Activated naive CD4-positive, alpha-beta T cell treated with anti-CD3 and anti-CD28 coated beads for 36 hours (primary cell): ENCODE data around the gene CISTR. TPM values are rescaled to one million over a fixed set of nuclear protein-coding genes. Genes with fewer than 3 reads are reported as not detected.

Source experiments
- CTCF ChIA-PET: fragments of 350-600 bp; sonication (Branson Sonifier 250); formaldehyde crosslinking; loops from one replicate; lab custom pipeline; 2021; ENCODE audit warnings: antibody characterized with exemption; lab: Charles Lee
- DNase-seq: peaks from one replicate; pipeline ENCODE4 v3.0.0-alpha.2; 2020
- H3K27ac Mint-ChIP-seq: one replicate; pipeline ENCODE4 v1.8.0; 2021; ENCODE audit warnings: mild to moderate bottlenecking, mixed read lengths
- H3K27me3 Mint-ChIP-seq: one replicate; pipeline ENCODE4 v1.8.0; 2021; ENCODE audit warnings: low read depth, mixed read lengths
- H3K36me3 Mint-ChIP-seq: one replicate; pipeline ENCODE4 v1.8.0; 2021; ENCODE audit warnings: low read depth, mixed read lengths
- H3K4me1 Mint-ChIP-seq: one replicate; pipeline ENCODE4 v1.8.0; 2021; ENCODE audit warnings: low read depth, mixed read lengths
- H3K4me3 Mint-ChIP-seq: one replicate; pipeline ENCODE4 v1.8.0; 2021; ENCODE audit warnings: mild to moderate bottlenecking, moderate library complexity, mixed read lengths
- H3K9me3 Mint-ChIP-seq: one replicate; pipeline ENCODE4 v1.8.0; 2021; ENCODE audit warnings: mixed read lengths
- intact Hi-C: fragments of 100-400 bp; cut with micrococcal nuclease; formaldehyde crosslinking; loops from one replicate; pipeline ENCODE4 v1.15.1; 2023
- total RNA-seq, 2 experiments: library from RNA; stranded (reverse); gene quantifications; one replicate each; pipeline ENCODE4 v1.2.3, GENCODE V29; 2021

The CISTR gene
- total RNA-seq, 2 experiments from 2014 or later, result not detected

DNA sequence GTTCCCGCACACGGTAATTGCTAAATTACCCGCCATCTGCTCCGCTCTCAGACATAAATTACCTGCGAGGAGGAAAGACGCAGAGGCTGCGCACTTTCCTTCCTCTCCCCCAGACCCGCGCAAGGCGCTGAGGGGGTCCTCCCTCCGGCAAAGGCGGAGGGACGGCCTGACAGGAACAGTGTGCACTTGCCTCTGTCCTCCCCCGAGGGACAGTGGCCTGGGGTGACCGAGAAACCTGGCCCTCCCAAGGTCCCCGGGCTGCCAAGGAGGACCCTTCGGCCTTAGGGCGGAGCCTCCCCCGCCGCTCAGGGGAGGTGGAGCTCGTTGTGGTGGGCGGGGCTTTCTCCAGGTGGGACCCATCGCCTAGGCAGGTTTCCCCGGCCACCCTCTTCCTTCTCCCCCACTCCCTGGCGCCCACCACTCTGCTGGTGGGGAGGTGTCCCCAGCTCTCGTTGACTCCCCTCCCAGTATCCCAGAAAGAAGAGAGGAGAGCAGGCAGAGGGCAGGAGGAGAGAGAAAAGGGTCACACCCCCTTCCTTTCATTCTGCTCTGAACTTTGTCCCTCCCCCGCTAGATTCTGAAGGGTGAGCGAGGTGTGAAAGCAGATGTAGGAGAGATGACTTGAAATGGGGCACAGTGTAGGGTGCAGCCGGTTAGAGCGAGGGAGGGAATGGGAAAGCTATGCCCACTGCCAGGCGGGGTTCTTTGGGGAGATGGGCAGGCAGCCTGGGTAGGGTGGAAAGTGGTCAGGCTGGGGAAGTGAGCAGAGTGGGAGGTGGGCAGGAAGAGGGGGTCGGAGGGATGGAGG is 13.2 kb downstream of the CISTR start:
- Mint-ChIP-seq H3K4me3 (peak overlapping the region; percentile 49), H3K27ac (no peak overlapping the region), H3K4me1 (peaks cover 19% of the 10 kb centered on the region), H3K9me3 (no peaks in the 10 kb centered on the region), H3K27me3 (peaks cover 15% of the 10 kb centered on the region), H3K36me3 (no peaks in the 10 kb centered on the region)
- intact Hi-C loops, result no loop called here
- CTCF ChIA-PET, result interaction anchor here (0.9 to 2.6 kb wide), 7 partner anchors 8 to 125 kb away, joined by 3 to 16 read pairs (median 3); no protein-coding TSS in a partner anchor
- DNase-seq, result peak; percentile 52

GRCh38 chr12:53737951-53738405 is 13.8 kb downstream of the CISTR start:
- no peak overlapping the region for H3K4me3 Mint-ChIP-seq
- DNase-seq, result no peak
- CTCF ChIA-PET, result interaction anchor here (0.9 to 13.6 kb wide), 5 partner anchors 7 to 125 kb away, joined by 3 to 231 read pairs (median 3); no protein-coding TSS in a partner anchor
- no peak overlapping the region for H3K27ac Mint-ChIP-seq
- H3K9me3 Mint-ChIP-seq, result no peaks in the 10 kb centered on the region
- intact Hi-C loops, result no loop called here
- H3K36me3 Mint-ChIP-seq, result no peaks in the 10 kb centered on the region
- H3K27me3 Mint-ChIP-seq, result peaks cover 12% of the 10 kb centered on the region
- peaks cover 20% of the 10 kb centered on the region for H3K4me1 Mint-ChIP-seq

GRCh38 chr12:53737093-53737808 is 14.5 kb downstream of the CISTR start:
- H3K4me3 Mint-ChIP-seq, result no peak overlapping the region
- H3K4me1 Mint-ChIP-seq, result peaks cover 20% of the 10 kb centered on the region
- no peaks in the 10 kb centered on the region for H3K9me3 Mint-ChIP-seq
- H3K27ac Mint-ChIP-seq, result no peak overlapping the region
- peaks cover 9% of the 10 kb centered on the region for H3K27me3 Mint-ChIP-seq
- no peaks in the 10 kb centered on the region for H3K36me3 Mint-ChIP-seq
- DNase-seq, result no peak
- intact Hi-C loops, result no loop called here
- CTCF ChIA-PET, result interaction anchor here (0.6 to 13.6 kb wide), 5 partner anchors 8 to 44 kb away, joined by 3 to 231 read pairs (median 3); no protein-coding TSS in a partner anchor

- peaks cover 20% of the 10 kb centered on the region for H3K4me1 Mint-ChIP-seq
- peaks cover 9% of the 10 kb centered on the region for H3K27me3 Mint-ChIP-seq
- CTCF ChIA-PET, result interaction anchor here (1.0 to 13.6 kb wide), 4 partner anchors 8 to 61 kb away, joined by 3 to 231 read pairs (median 4); partner anchors contain the start of gene ATP5MC2
- DNase-seq, result no peak
- H3K4me3 Mint-ChIP-seq, result no peak overlapping the region
- H3K9me3 Mint-ChIP-seq, result no peaks in the 10 kb centered on the region
- intact Hi-C loops, result no loop called here
- no peak overlapping the region for H3K27ac Mint-ChIP-seq
- H3K36me3 Mint-ChIP-seq, result no peaks in the 10 kb centered on the region
These were observed 15.2 kb downstream of the CISTR start for GRCh38 chr12:53736592-53736991.

DNA sequence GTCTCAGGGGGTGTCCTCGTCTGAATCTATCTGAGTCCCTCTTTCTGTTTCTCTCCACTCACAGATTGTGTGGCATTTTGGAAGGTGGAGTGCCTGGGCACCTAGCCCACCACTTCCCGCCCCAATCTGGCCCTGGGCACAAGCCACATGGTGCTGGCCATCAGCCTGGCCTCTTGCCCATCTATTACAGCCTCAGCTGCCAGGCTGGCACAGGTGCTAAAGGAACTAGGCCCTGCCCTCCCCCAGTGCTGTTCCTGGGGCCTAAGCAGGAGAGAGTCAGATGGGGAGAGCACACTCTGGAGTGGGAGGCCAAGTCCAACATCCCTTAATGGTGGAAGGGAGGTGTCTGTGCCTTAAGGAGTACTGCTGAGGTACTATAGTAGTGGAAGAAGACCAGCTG is 16.2 kb downstream of the CISTR start:
- Mint-ChIP-seq H3K27me3 (peaks cover 9% of the 10 kb centered on the region), H3K4me3 (no peak overlapping the region), H3K4me1 (peaks cover 20% of the 10 kb centered on the region), H3K9me3 (no peaks in the 10 kb centered on the region), H3K27ac (no peak overlapping the region), H3K36me3 (no peaks in the 10 kb centered on the region)
- intact Hi-C loops, result no loop called here
- CTCF ChIA-PET, result interaction anchor here (1.3 to 13.6 kb wide), 4 partner anchors 9 to 60 kb away, joined by 3 to 231 read pairs (median 8); partner anchors contain the start of gene ATP5MC2
- no peak for DNase-seq

DNA sequence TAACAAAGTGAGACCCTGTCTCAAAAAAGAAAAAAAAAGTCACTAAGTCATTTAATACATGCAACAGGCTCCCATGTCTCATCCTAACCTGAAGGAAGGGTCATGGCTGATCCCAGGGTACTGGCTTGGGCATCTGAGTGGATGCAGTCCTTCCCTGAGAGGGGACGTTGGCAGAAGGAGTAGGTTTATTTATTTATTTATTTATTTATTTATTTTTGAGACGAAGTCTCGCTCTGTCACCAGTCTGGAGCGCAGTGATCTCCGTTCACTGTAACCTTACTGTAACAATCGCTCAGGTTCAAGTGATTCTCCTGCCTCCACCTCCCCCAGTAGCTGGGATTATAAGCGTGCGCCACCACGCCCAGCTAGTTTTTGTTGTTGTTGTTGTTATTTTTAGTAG is 17.4 kb downstream of the CISTR start:
- intact Hi-C loops, result no loop called here
- no peak overlapping the region for H3K4me3 Mint-ChIP-seq
- H3K36me3 Mint-ChIP-seq, result no peaks in the 10 kb centered on the region
- peaks cover 9% of the 10 kb centered on the region for H3K27me3 Mint-ChIP-seq
- H3K27ac Mint-ChIP-seq, result no peak overlapping the region
- peaks cover 20% of the 10 kb centered on the region for H3K4me1 Mint-ChIP-seq
- no peak for DNase-seq
- H3K9me3 Mint-ChIP-seq, result no peaks in the 10 kb centered on the region
- CTCF ChIA-PET, result interaction anchor here (0.6 to 13.6 kb wide), 6 partner anchors 11 to 475 kb away, joined by 3 to 231 read pairs (median 6); no protein-coding TSS in a partner anchor

GRCh38 chr12:53733807-53734200 is 18.0 kb downstream of the CISTR start:
- H3K36me3 Mint-ChIP-seq, result no peaks in the 10 kb centered on the region
- H3K27ac Mint-ChIP-seq, result no peak overlapping the region
- H3K4me3 Mint-ChIP-seq, result no peak overlapping the region
- intact Hi-C loops, result no loop called here
- CTCF ChIA-PET, result interaction anchor here (0.6 to 13.6 kb wide), 5 partner anchors 11 to 476 kb away, joined by 3 to 231 read pairs (median 8); no protein-coding TSS in a partner anchor
- peaks cover 4% of the 10 kb centered on the region for H3K27me3 Mint-ChIP-seq
- no peaks in the 10 kb centered on the region for H3K9me3 Mint-ChIP-seq
- no peak for DNase-seq
- peaks cover 15% of the 10 kb centered on the region for H3K4me1 Mint-ChIP-seq

- H3K4me1 Mint-ChIP-seq, result peaks cover 11% of the 10 kb centered on the region
- no peak for DNase-seq
- peaks cover 2% of the 10 kb centered on the region for H3K27me3 Mint-ChIP-seq
- H3K9me3 Mint-ChIP-seq, result no peaks in the 10 kb centered on the region
- no peaks in the 10 kb centered on the region for H3K36me3 Mint-ChIP-seq
- intact Hi-C loops, result no loop called here
- CTCF ChIA-PET, result interaction anchor here (1.0 to 13.6 kb wide), 5 partner anchors 12 to 476 kb away, joined by 3 to 231 read pairs (median 8); no protein-coding TSS in a partner anchor
- H3K27ac Mint-ChIP-seq, result no peak overlapping the region
- H3K4me3 Mint-ChIP-seq, result no peak overlapping the region
These were observed 18.6 kb downstream of the CISTR start for GRCh38 chr12:53733051-53733806.

DNA sequence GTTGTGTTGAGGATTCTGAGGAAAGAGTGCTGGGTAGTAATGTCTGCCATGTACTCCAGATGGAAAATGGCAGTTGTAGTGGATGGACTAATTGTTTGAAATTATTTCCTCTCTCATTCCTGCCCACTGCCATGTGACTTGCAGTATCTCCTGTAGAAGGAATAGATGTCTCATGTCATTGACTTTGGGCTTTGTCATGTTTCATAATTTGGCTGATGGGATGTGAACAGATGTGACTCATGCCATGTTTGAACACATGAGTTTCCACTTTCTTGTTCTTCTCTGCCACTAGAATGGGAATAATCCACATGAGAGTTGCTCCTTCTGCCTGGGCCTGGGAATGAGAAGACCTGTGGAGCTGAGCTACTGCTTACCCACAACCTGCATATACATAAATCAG is 22.1 kb downstream of the CISTR start:
- Mint-ChIP-seq H3K4me1 (peaks cover 24% of the 10 kb centered on the region), H3K27me3 (no peaks in the 10 kb centered on the region), H3K4me3 (no peak overlapping the region), H3K9me3 (no peaks in the 10 kb centered on the region), H3K27ac (no peak overlapping the region), H3K36me3 (no peaks in the 10 kb centered on the region)
- intact Hi-C loops, result loop anchor here (5.0 kb wide), 2 partner anchors 432 to 507 kb away; partner anchors contain the start of genes MYG1 and PFDN5
- CTCF ChIA-PET, result interaction anchor here (0.9 to 13.6 kb wide), 3 partner anchors 9 to 15 kb away, joined by 3 to 231 read pairs (median 3); no protein-coding TSS in a partner anchor
- DNase-seq, result no peak

DNA sequence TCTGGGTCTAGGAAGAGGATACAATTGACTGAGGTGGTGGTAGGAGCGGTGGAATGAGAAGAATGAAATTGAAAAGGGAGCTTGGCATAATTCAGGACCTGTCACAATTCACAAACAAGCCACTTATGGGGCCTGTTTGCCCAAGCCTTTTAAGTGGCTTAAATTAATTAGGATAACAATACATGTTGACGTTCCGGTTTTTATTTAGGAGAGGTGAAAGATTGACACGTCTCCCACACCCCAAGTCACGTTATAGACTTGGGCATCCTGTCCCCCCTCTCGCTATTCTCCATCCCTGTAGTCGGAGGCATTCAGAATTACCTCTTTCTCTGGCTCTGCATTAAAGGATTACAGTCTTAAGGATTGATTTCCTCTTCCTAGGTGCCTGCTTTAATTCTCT is 23.6 kb downstream of the CISTR start:
- intact Hi-C loops, result loop anchor here (5.0 kb wide), 2 partner anchors 431 to 506 kb away; partner anchors contain the start of genes MYG1 and PFDN5

More for the DNA sequence above, 23.6 kb downstream of the CISTR start:
- Mint-ChIP-seq H3K27ac (peak overlapping the region; percentile 87), H3K36me3 (no peaks in the 10 kb centered on the region), H3K4me1 (peaks cover 16% of the 10 kb centered on the region), H3K4me3 (peak overlapping the region; percentile 92), H3K9me3 (no peaks in the 10 kb centered on the region), H3K27me3 (no peaks in the 10 kb centered on the region)
- CTCF ChIA-PET, result interaction anchor here (1.4 to 13.6 kb wide), 3 partner anchors 17 to 53 kb away, joined by 4 to 231 read pairs (median 9); partner anchors contain the start of gene ATP5MC2
- no peak for DNase-seq
